Measurements from ENCODE around the gene MYO1C.
A peak's percentile ranks its signal among the peaks of the same experiment; 100 is the strongest.

Gene MYO1C

DNA sequence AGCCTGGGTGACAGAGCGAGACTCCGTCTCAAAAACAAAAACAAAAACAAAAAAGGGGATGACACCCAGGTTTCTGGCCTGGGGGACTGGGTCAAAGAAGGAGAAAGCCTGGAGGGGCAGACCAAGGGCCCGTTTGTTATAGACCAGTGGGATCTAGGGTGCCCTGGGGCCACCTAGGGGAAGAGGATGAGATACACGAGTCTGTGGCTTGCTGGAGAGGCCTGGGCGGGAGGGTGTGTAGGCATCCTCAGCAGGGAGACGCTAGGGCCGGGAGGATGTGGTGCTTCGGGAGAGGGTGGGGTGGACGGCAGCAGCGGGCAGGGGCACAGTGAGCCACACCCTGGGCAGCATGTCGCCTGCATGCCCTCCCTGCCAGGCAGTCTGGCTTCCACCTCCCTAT lies 19.3 kb downstream of the MYO1C start:
- Histone ChIP-seq H4K20me1 (ENCODE audit: insufficient read depth, low read length, poor library complexity, severe bottlenecking) (no peaks in the 10 kb centered on the region), H3K9ac (ENCODE audit: low read depth, low read length, poor library complexity, severe bottlenecking) (no peak overlapping the region), H3K4me3 (ENCODE audit: low read length, poor library complexity, severe bottlenecking) (no peak overlapping the region), H3K36me3 (ENCODE audit: insufficient read depth, low read length) (no peaks in the 10 kb centered on the region), H3K4me1 (ENCODE audit: insufficient read depth, low read length, poor library complexity, severe bottlenecking) (no peaks in the 10 kb centered on the region), H3F3A (ENCODE audit: low read depth) (no peaks in the 10 kb centered on the region), H3K27me3 (ENCODE audit: insufficient read depth, low read length, poor library complexity, severe bottlenecking) (no peaks in the 10 kb centered on the region), H3K4me2 (ENCODE audit: low read depth, low read length, poor library complexity, severe bottlenecking) (no peak overlapping the region), H2AFZ (ENCODE audit: low read length) (no peak overlapping the region), H3K9me3 (ENCODE audit: insufficient read depth, low read depth, low read length) (no peaks in the 10 kb centered on the region), H3K9me2 (replicated peaks; ENCODE audit: low read depth, low read length) (no peaks in the 10 kb centered on the region), H3K79me2 (ENCODE audit: insufficient read depth, low read length) (no peaks in the 10 kb centered on the region)
- TF ChIP-seq EZH2phosphoT487 (IDR thresholded peaks at IDR 0.05; ENCODE audit: borderline replicate concordance) = no peak
- TF ChIP-seq, protein P1, sequence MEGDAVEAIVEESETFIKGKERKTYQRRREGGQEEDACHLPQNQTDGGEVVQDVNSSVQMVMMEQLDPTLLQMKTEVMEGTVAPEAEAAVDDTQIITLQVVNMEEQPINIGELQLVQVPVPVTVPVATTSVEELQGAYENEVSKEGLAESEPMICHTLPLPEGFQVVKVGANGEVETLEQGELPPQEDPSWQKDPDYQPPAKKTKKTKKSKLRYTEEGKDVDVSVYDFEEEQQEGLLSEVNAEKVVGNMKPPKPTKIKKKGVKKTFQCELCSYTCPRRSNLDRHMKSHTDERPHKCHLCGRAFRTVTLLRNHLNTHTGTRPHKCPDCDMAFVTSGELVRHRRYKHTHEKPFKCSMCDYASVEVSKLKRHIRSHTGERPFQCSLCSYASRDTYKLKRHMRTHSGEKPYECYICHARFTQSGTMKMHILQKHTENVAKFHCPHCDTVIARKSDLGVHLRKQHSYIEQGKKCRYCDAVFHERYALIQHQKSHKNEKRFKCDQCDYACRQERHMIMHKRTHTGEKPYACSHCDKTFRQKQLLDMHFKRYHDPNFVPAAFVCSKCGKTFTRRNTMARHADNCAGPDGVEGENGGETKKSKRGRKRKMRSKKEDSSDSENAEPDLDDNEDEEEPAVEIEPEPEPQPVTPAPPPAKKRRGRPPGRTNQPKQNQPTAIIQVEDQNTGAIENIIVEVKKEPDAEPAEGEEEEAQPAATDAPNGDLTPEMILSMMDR (conservative IDR thresholded peaks at IDR 0.05; ENCODE audit: low read length) = peak; percentile 40; the same call in 1 of the 2 replicates

DNA sequence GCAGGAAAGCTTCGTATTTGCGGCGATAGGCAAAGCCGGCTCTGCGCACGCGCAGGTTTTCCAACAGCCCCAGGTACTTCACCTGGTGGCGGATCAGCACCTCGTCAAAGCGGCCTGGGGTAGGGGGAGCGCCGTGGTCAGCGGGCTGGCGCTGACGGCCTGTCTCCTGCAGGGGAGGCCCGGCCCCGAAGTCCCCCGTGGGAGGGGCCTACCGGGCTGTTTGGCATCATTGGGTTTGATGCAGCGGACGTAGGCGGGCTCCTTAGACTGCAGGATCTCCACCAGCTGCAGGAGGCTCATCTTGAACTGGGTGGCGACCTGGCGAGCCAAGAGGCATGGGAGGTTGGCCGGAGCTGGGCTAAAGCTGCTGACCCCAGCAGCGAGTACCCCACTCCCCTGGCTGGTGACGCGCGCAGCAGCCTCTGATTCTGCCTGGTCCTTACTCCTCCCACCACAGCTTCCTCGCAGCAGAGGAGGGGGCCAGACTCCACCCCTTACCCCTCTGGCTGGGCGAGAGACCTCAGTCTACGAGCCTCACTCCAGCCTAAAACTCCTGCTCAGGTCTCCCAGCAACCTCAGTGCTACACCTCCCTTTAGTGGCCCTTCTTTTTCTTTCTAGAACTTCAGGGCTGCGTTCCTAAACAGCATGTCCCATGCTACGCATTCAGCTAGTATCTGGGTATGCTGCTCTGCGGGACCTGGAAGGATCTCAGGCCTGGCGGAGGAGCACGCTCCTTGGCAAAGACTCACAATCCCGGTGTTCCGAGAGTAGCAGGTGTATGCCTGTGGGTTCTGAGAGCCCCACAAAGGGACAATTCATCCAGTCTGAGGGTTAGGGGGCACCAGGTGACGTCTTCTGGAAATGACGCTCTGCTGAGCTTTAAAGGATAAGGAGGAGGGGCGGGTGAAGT lies 20.3 kb downstream of the MYO1C start:
- H3F3A ChIP-seq (ENCODE audit: low read depth) = no peaks in the 10 kb centered on the region
- H3K79me2 ChIP-seq (ENCODE audit: insufficient read depth, low read length) = no peaks in the 10 kb centered on the region
- H3K4me2 ChIP-seq (ENCODE audit: low read depth, low read length, poor library complexity, severe bottlenecking) = no peak overlapping the region
- no peak for TF ChIP-seq EZH2phosphoT487 (IDR thresholded peaks at IDR 0.05; ENCODE audit: borderline replicate concordance)
- TF ChIP-seq, protein P1 (conservative IDR thresholded peaks at IDR 0.05; ENCODE audit: low read length) = no peak
- no peak overlapping the region for H2AFZ ChIP-seq (ENCODE audit: low read length)
- no peaks in the 10 kb centered on the region for H3K9me3 ChIP-seq (ENCODE audit: insufficient read depth, low read depth, low read length)
- H3K36me3 ChIP-seq (ENCODE audit: insufficient read depth, low read length) = no peaks in the 10 kb centered on the region
- no peak overlapping the region for H3K4me3 ChIP-seq (ENCODE audit: low read length, poor library complexity, severe bottlenecking)
- H3K9me2 ChIP-seq (replicated peaks; ENCODE audit: low read depth, low read length) = no peaks in the 10 kb centered on the region
- H3K4me1 ChIP-seq (ENCODE audit: insufficient read depth, low read length, poor library complexity, severe bottlenecking) = no peaks in the 10 kb centered on the region
- H3K9ac ChIP-seq (ENCODE audit: low read depth, low read length, poor library complexity, severe bottlenecking) = no peak overlapping the region
- no peaks in the 10 kb centered on the region for H4K20me1 ChIP-seq (ENCODE audit: insufficient read depth, low read length, poor library complexity, severe bottlenecking)
- no peaks in the 10 kb centered on the region for H3K27me3 ChIP-seq (ENCODE audit: insufficient read depth, low read length, poor library complexity, severe bottlenecking)

DNA sequence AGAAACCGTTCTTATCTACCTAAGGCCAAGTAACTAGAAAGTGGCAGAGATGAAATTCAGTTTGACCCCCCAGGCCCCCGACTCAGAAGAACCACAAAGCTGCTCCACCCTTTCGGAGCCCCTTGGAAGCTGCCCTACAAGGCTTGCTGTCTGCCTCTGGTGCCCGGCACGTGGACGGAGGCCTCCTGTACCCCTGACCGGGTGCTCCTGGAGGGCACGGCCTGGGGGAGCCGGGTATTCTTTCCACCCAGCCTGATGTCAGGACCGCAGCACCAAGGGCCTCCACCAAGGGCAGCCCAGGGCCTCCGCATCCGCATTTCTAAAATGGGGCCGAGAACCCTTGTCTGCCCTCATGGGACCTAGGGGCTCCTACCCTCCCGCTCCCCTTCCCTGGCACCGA lies 21.0 kb downstream of the MYO1C start:
- Histone ChIP-seq H3F3A (ENCODE audit: low read depth) (no peaks in the 10 kb centered on the region), H3K9me3 (ENCODE audit: insufficient read depth, low read depth, low read length) (no peaks in the 10 kb centered on the region), H3K27me3 (ENCODE audit: insufficient read depth, low read length, poor library complexity, severe bottlenecking) (no peaks in the 10 kb centered on the region), H3K9ac (ENCODE audit: low read depth, low read length, poor library complexity, severe bottlenecking) (no peak overlapping the region), H3K4me1 (ENCODE audit: insufficient read depth, low read length, poor library complexity, severe bottlenecking) (no peaks in the 10 kb centered on the region), H3K9me2 (replicated peaks; ENCODE audit: low read depth, low read length) (no peaks in the 10 kb centered on the region), H3K4me3 (ENCODE audit: low read length, poor library complexity, severe bottlenecking) (no peak overlapping the region), H3K79me2 (ENCODE audit: insufficient read depth, low read length) (no peaks in the 10 kb centered on the region), H2AFZ (ENCODE audit: low read length) (no peak overlapping the region), H4K20me1 (ENCODE audit: insufficient read depth, low read length, poor library complexity, severe bottlenecking) (no peaks in the 10 kb centered on the region), H3K4me2 (ENCODE audit: low read depth, low read length, poor library complexity, severe bottlenecking) (no peak overlapping the region), H3K36me3 (ENCODE audit: insufficient read depth, low read length) (no peaks in the 10 kb centered on the region)
- no peak for TF ChIP-seq EZH2phosphoT487 (IDR thresholded peaks at IDR 0.05; ENCODE audit: borderline replicate concordance)
- TF ChIP-seq, protein P1 (conservative IDR thresholded peaks at IDR 0.05; ENCODE audit: low read length) = no peak
